ENCODE results near the gene ZNF483. TPM values are rescaled to one million over a fixed set of nuclear protein-coding genes. Genes with fewer than 3 reads are reported as not detected.
"Not testable (repeated sequence)": the region's sequence is repeated elsewhere in the genome, so short reads cannot be mapped to it uniquely, and the experiment has no call there.

Gene ZNF483
- total RNA-seq, 1 experiment from 2014 or later = not detected

GRCh38 chr9:111610149-111610548, 85.2 kb downstream of the ZNF483 start:
- Mint-ChIP-seq H3K9me3 (ENCODE audit: low read depth, unreplicated experiment) (no peaks in the 10 kb centered on the region), H3K27ac (ENCODE audit: unreplicated experiment) (no peak overlapping the region), H3K27me3 (ENCODE audit: unreplicated experiment) (no peaks in the 10 kb centered on the region), H3K36me3 (ENCODE audit: insufficient read depth, unreplicated experiment) (no peaks in the 10 kb centered on the region), H3K4me1 (ENCODE audit: low read depth, unreplicated experiment) (peaks cover 17% of the 10 kb centered on the region), H3K4me3 (ENCODE audit: low read depth, unreplicated experiment) (no peak overlapping the region)
- DNase-seq = no peak
- CTCF ChIA-PET = interaction anchor here (0.9 kb wide), 1 partner anchor 12 kb away, joined by 3 read pairs; no protein-coding TSS in a partner anchor
- BruUV-seq (replicated peaks) = no TSS peak
- intact Hi-C loops (cut with micrococcal nuclease; ENCODE audit: unreplicated experiment) = no loop called here
- TF ChIP-seq, protein P1, sequence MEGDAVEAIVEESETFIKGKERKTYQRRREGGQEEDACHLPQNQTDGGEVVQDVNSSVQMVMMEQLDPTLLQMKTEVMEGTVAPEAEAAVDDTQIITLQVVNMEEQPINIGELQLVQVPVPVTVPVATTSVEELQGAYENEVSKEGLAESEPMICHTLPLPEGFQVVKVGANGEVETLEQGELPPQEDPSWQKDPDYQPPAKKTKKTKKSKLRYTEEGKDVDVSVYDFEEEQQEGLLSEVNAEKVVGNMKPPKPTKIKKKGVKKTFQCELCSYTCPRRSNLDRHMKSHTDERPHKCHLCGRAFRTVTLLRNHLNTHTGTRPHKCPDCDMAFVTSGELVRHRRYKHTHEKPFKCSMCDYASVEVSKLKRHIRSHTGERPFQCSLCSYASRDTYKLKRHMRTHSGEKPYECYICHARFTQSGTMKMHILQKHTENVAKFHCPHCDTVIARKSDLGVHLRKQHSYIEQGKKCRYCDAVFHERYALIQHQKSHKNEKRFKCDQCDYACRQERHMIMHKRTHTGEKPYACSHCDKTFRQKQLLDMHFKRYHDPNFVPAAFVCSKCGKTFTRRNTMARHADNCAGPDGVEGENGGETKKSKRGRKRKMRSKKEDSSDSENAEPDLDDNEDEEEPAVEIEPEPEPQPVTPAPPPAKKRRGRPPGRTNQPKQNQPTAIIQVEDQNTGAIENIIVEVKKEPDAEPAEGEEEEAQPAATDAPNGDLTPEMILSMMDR (IDR thresholded peaks at IDR 0.05; ENCODE audit: unreplicated experiment) = no peak

DNA sequence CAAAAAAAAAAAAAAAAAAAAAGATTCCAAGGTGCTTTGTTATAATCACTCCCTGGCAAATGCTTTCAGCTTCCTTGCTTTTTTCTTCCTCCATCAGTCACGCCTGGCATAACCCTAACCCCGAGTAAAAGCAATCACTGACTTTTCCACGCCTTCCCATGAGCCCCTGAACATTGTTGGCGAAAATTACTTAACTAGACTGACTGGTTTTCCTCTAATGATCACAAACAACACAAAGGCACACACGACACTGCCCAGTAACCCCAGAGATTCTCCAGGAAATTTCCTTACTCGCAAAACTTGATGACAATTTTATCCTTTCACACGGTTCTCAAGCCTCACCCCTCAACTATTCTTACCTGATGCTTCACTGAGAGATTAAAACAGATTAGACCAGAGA, 85.9 kb downstream of the ZNF483 start:
- Mint-ChIP-seq H3K36me3 (ENCODE audit: insufficient read depth, unreplicated experiment) (no peaks in the 10 kb centered on the region), H3K27me3 (ENCODE audit: unreplicated experiment) (no peaks in the 10 kb centered on the region), H3K9me3 (ENCODE audit: low read depth, unreplicated experiment) (no peaks in the 10 kb centered on the region), H3K4me3 (ENCODE audit: low read depth, unreplicated experiment) (no peak overlapping the region), H3K27ac (ENCODE audit: unreplicated experiment) (no peak overlapping the region), H3K4me1 (ENCODE audit: low read depth, unreplicated experiment) (peaks cover 11% of the 10 kb centered on the region)
- intact Hi-C loops (cut with micrococcal nuclease; ENCODE audit: unreplicated experiment) = no loop called here
- CTCF ChIA-PET = interaction anchor here (0.9 kb wide), 1 partner anchor 11 kb away, joined by 3 read pairs; no protein-coding TSS in a partner anchor
- no peak for DNase-seq
- TF ChIP-seq, protein P1 (IDR thresholded peaks at IDR 0.05; ENCODE audit: unreplicated experiment) = no peak
- BruUV-seq (replicated peaks) = no TSS peak

DNA sequence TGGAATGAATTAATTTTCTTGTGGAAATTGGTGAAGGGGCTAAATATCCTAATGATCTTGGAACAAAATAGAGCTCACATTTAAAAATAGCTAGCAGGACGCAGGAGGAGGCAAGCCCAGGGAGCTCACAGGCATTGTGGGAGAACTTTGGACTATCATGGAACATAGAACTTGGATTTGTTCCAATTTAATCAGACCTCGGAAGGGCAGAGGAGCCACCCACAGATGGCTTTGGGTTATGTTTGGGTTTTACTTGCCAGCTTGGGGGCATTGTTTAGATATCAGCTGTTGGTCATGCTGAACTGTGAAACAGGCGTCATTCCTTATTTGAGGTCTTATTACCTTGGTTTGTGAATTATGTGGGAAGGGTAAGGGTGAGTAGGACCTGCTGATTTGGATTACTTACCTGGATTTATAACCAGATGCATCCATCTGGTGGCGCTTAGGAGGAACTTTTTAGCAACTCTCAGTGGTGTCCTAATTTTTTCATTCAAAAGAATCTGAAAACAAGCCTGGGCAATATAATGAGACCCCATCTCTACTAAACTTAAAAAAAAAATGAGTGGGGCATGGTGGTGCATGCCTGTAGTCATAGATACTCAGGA, 88.6 kb downstream of the ZNF483 start:
- Mint-ChIP-seq H3K4me3 (ENCODE audit: low read depth, unreplicated experiment) (no peak overlapping the region), H3K27me3 (ENCODE audit: unreplicated experiment) (no peaks in the 10 kb centered on the region), H3K4me1 (ENCODE audit: low read depth, unreplicated experiment) (peaks cover 11% of the 10 kb centered on the region), H3K27ac (ENCODE audit: unreplicated experiment) (no peak overlapping the region), H3K9me3 (ENCODE audit: low read depth, unreplicated experiment) (no peaks in the 10 kb centered on the region), H3K36me3 (ENCODE audit: insufficient read depth, unreplicated experiment) (no peaks in the 10 kb centered on the region)
- CTCF ChIA-PET = interaction anchor here (0.7 to 1.0 kb wide), 2 partner anchors 9 to 41 kb away, joined by 3 to 8 read pairs; no protein-coding TSS in a partner anchor
- TF ChIP-seq, protein P1 (IDR thresholded peaks at IDR 0.05; ENCODE audit: unreplicated experiment) = no peak
- DNase-seq = no peak
- intact Hi-C loops (cut with micrococcal nuclease; ENCODE audit: unreplicated experiment) = no loop called here
- no TSS peak for BruUV-seq (replicated peaks)

- intact Hi-C loops (cut with micrococcal nuclease; ENCODE audit: unreplicated experiment) = no loop called here
- Mint-ChIP-seq H3K27me3 (ENCODE audit: unreplicated experiment) (no peaks in the 10 kb centered on the region), H3K9me3 (ENCODE audit: low read depth, unreplicated experiment) (no peaks in the 10 kb centered on the region), H3K4me1 (ENCODE audit: low read depth, unreplicated experiment) (peaks cover 11% of the 10 kb centered on the region), H3K36me3 (ENCODE audit: insufficient read depth, unreplicated experiment) (no peaks in the 10 kb centered on the region), H3K27ac (ENCODE audit: unreplicated experiment) (no peak overlapping the region), H3K4me3 (ENCODE audit: low read depth, unreplicated experiment) (no peak overlapping the region)
- TF ChIP-seq, protein P1 (IDR thresholded peaks at IDR 0.05; ENCODE audit: unreplicated experiment) = no peak
- no TSS peak for BruUV-seq (replicated peaks)
- DNase-seq = no peak
- CTCF ChIA-PET = interaction anchor here (1.2 kb wide), 1 partner anchor 10 kb away, joined by 7 read pairs; no protein-coding TSS in a partner anchor
Measured at GRCh38 chr9:111615928-111616327, 90.9 kb downstream of the ZNF483 start.

DNA sequence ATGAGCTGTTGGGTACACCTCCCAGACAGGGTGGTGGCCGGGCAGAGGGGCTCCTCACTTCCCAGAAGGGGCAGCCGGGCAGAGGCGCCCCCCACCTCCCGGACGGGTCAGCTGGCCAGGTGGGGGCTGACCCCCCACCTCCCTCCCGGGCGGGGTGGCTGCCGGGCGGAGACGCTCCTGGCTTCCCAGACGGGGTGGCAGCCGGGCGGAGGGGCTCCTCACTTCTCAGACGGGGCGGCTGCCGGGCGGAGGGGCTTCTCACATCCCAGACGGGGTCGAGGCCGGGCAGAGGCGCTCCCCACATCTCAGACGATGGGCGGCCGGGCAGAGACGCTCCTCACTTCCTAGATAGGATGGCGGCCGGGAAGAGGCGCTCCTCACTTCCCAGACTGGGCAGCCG, 92.4 kb downstream of the ZNF483 start:
- DNase-seq; CTCF ChIA-PET; H3K4me3 Mint-ChIP-seq (ENCODE audit: low read depth, unreplicated experiment); H3K27me3 Mint-ChIP-seq (ENCODE audit: unreplicated experiment); H3K27ac Mint-ChIP-seq (ENCODE audit: unreplicated experiment); intact Hi-C loops (cut with micrococcal nuclease; ENCODE audit: unreplicated experiment); H3K36me3 Mint-ChIP-seq (ENCODE audit: insufficient read depth, unreplicated experiment); BruUV-seq (replicated peaks); H3K9me3 Mint-ChIP-seq (ENCODE audit: low read depth, unreplicated experiment): not testable (repeated sequence)
- peaks cover 11% of the 10 kb centered on the region for H3K4me1 Mint-ChIP-seq (ENCODE audit: low read depth, unreplicated experiment)
